ENCODE data around the gene PRTN3. TPM values are rescaled to one million over a fixed set of nuclear protein-coding genes. Genes with fewer than 3 reads are reported as not detected.

PRTN3 gene
- total and polyA plus RNA-seq, 7 experiments from 2014 or later: 2.7 TPM; not detected in 6

DNA sequence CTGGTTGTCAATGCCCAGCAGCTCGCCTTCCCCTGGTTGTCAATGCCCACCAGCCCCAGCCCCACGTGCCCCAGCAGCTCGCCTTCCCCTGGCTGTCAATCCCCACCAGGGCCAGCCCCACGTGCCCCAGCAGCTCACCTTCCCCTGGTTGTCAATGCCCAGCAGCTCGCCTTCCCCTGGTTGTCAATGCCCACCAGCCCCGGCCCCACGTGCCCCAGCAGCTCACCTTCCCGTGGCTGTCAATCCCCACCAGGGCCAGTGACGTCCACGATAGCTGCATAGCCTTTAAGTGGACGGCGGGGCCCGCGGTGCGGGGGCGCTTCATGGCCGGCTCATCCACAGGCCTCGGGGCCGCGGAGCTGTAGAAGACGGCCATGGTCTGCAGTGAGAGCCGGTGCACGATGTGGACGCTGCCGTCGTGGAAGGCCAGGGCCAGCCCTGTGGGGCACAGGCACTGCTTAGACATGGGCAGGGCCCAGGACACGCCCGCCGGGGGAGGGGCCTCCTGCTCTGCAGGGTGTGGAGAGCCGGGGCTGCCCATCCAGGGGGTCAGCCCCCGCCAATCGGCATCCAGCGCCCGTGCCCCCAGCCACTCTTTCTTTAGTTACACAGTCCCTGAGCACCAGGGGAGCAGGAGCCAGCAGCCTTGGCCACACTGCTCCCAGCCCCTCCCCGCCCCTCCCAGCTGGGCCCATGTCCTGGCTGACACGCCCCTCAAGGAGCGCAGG lies 39.1 kb downstream of the PRTN3 start:
- H3K27me3 ChIP-seq (ENCODE audit: control insufficient read depth in 2 of 2, insufficient read depth in 2 of 2, low read length in 2 of 2): no peaks in the 10 kb centered on the region
- Mint-ChIP-seq H3K9me3 (peaks cover 0 to 1% (median 0%) of the 10 kb centered on the region in 11 donors), H3K4me3 (no peak overlapping the region), H3K27ac (peak overlapping the region in 1 of 9 donors; percentile 30), H3K36me3 (peaks cover 0 to 13% (median 4%) of the 10 kb centered on the region in 5 donors), H3K4me1 (peaks cover 0 to 5% (median 3%) of the 10 kb centered on the region in 7 donors), H3K27me3 (no peaks in the 10 kb centered on the region)
- H3K4me3 ChIP-seq (ENCODE audit: low read length): no peak overlapping the region
- no peaks in the 10 kb centered on the region for H3K4me1 ChIP-seq (ENCODE audit: control insufficient read depth in 2 of 2, insufficient read depth in 2 of 2, low read length in 2 of 2)
- ATAC-seq: no peak
- H3K9me3 ChIP-seq (ENCODE audit: control insufficient read depth in 2 of 3, low read length in 3 of 3): no peaks in the 10 kb centered on the region
- POLR2A ChIA-PET: interaction anchor here (1.4 to 2.3 kb wide), 2 partner anchors 13 to 29 kb away, joined by 4 to 9 read pairs; partner anchors contain the start of genes MED16 and RNU6-9
- no peak overlapping the region for H3K27ac ChIP-seq (ENCODE audit: low read depth, low read length)
- CTCF ChIA-PET: interaction anchor here (0.6 to 1.9 kb wide), 3 partner anchors 16 to 743 kb away, joined by 3 to 7 read pairs (median 4); no protein-coding TSS in a partner anchor
- no peak for DNase-seq
- intact Hi-C loops (cut with micrococcal nuclease): no loop called here
- peaks cover 0 to 69% (median 0%) of the 10 kb centered on the region in 3 experiments for H3K36me3 ChIP-seq (ENCODE audit: control insufficient read depth in 2 of 3, insufficient read depth in 3 of 3, low read length in 3 of 3)

- H3K36me3 Mint-ChIP-seq: peaks cover 0 to 13% (median 4%) of the 10 kb centered on the region in 5 donors
- no peak overlapping the region for H3K4me3 ChIP-seq (ENCODE audit: low read length)
- CTCF ChIA-PET: interaction anchor here (1.9 kb wide), 1 partner anchor 18 kb away, joined by 7 read pairs; no protein-coding TSS in a partner anchor
- H3K27ac ChIP-seq (ENCODE audit: low read depth, low read length): no peak overlapping the region
- intact Hi-C loops (cut with micrococcal nuclease): no loop called here
- peaks cover 0 to 1% (median 0%) of the 10 kb centered on the region in 11 donors for H3K9me3 Mint-ChIP-seq
- ATAC-seq (no peak), DNase-seq (no peak)
- H3K36me3 ChIP-seq (ENCODE audit: control insufficient read depth in 2 of 3, insufficient read depth in 3 of 3, low read length in 3 of 3): peaks cover 0 to 73% (median 5%) of the 10 kb centered on the region in 3 experiments
- no peaks in the 10 kb centered on the region for H3K4me1 ChIP-seq (ENCODE audit: control insufficient read depth in 2 of 2, insufficient read depth in 2 of 2, low read length in 2 of 2)
- peak overlapping the region in 1 of 10 donors; percentile 59 for H3K4me3 Mint-ChIP-seq
- no peaks in the 10 kb centered on the region for H3K27me3 ChIP-seq (ENCODE audit: control insufficient read depth in 2 of 2, insufficient read depth in 2 of 2, low read length in 2 of 2)
- peaks cover 0 to 5% (median 3%) of the 10 kb centered on the region in 7 donors for H3K4me1 Mint-ChIP-seq
- H3K27me3 Mint-ChIP-seq: no peaks in the 10 kb centered on the region
- H3K27ac Mint-ChIP-seq: no peak overlapping the region
- POLR2A ChIA-PET: no interaction called here
- no peaks in the 10 kb centered on the region for H3K9me3 ChIP-seq (ENCODE audit: control insufficient read depth in 2 of 3, low read length in 3 of 3)
Observed at GRCh38 chr19:881385-882071, 40.7 kb downstream of the PRTN3 start.

- intact Hi-C loops (cut with micrococcal nuclease): no loop called here
- Mint-ChIP-seq H3K36me3 (peaks cover 0 to 13% (median 4%) of the 10 kb centered on the region in 5 donors), H3K9me3 (peaks cover 0 to 1% (median 0%) of the 10 kb centered on the region in 11 donors), H3K4me3 (no peak overlapping the region), H3K27me3 (no peaks in the 10 kb centered on the region), H3K27ac (no peak overlapping the region), H3K4me1 (peaks cover 0 to 8% (median 3%) of the 10 kb centered on the region in 7 donors)
- Histone ChIP-seq H3K9me3 (ENCODE audit: control insufficient read depth in 2 of 3, low read length in 3 of 3) (no peaks in the 10 kb centered on the region), H3K27ac (ENCODE audit: low read depth, low read length) (no peak overlapping the region), H3K27me3 (ENCODE audit: control insufficient read depth in 2 of 2, insufficient read depth in 2 of 2, low read length in 2 of 2) (no peaks in the 10 kb centered on the region), H3K4me3 (ENCODE audit: low read length) (no peak overlapping the region), H3K36me3 (ENCODE audit: control insufficient read depth in 2 of 3, insufficient read depth in 3 of 3, low read length in 3 of 3) (peaks cover 0 to 86% (median 5%) of the 10 kb centered on the region in 3 experiments), H3K4me1 (ENCODE audit: control insufficient read depth in 2 of 2, insufficient read depth in 2 of 2, low read length in 2 of 2) (no peaks in the 10 kb centered on the region)
- ChIA-PET POLR2A (interaction anchor here (0.7 to 0.8 kb wide), 2 partner anchors 10 to 19 kb away, joined by 3 to 11 read pairs; partner anchors contain the start of genes MED16 and RNU6-9), CTCF (interaction anchor here (0.7 to 1.2 kb wide), 2 partner anchors 10 to 99 kb away, joined by 3 read pairs; partner anchors contain the start of genes MED16 and RNU6-9)
- ATAC-seq (no peak), DNase-seq (no peak)
Observed at GRCh38 chr19:882871-883497, 42.2 kb downstream of the PRTN3 start.

DNA sequence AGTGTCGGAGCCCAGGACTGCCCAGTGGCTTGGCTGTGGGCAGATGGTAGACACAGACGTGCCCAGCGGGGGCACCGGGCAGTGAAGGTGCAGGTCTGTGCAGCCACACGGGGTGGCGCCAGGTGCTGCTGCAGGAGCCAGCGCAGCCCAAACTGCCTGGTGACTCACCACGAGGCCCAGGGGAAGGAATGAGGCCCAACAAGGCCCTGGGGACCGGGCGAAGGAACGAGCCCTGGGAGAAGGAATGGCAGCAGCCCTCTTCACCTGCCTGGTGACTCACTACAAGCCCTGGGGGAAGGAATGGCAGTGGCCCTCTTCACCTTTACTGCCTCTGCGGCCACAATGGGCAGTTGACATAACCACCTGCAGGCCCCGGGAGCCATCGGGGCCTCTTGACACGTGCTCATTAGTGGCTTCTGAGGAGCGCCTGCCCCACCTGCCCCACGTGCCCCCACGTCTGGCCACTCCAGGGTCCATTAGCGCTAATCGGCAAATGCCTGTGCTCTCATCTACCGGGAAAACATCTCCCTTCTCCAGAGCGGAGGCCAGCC lies 42.9 kb downstream of the PRTN3 start:
- Histone ChIP-seq H3K4me1 (ENCODE audit: control insufficient read depth in 2 of 2, insufficient read depth in 2 of 2, low read length in 2 of 2) (no peaks in the 10 kb centered on the region), H3K4me3 (ENCODE audit: low read length) (no peak overlapping the region), H3K27ac (ENCODE audit: low read depth, low read length) (no peak overlapping the region), H3K27me3 (ENCODE audit: control insufficient read depth in 2 of 2, insufficient read depth in 2 of 2, low read length in 2 of 2) (no peaks in the 10 kb centered on the region), H3K36me3 (ENCODE audit: control insufficient read depth in 2 of 3, insufficient read depth in 3 of 3, low read length in 3 of 3) (peaks cover 0 to 89% (median 5%) of the 10 kb centered on the region in 3 experiments), H3K9me3 (ENCODE audit: control insufficient read depth in 2 of 3, low read length in 3 of 3) (no peaks in the 10 kb centered on the region)
- ChIA-PET CTCF (interaction anchor here (1.2 kb wide), 1 partner anchor 9 kb away, joined by 3 read pairs; the partner anchor contains the start of genes MED16 and RNU6-9), POLR2A (no interaction called here)
- no peak for ATAC-seq
- Mint-ChIP-seq H3K4me3 (peak overlapping the region in 1 of 10 donors; percentile 53), H3K9me3 (peaks cover 0 to 1% (median 0%) of the 10 kb centered on the region in 11 donors), H3K27me3 (no peaks in the 10 kb centered on the region), H3K27ac (peak overlapping the region in 1 of 9 donors; percentile 34), H3K4me1 (peaks cover 0 to 10% (median 4%) of the 10 kb centered on the region in 7 donors), H3K36me3 (peaks cover 0 to 13% (median 4%) of the 10 kb centered on the region in 5 donors)
- intact Hi-C loops (cut with micrococcal nuclease): no loop called here
- no peak for DNase-seq

GRCh38 chr19:884420-885211 lies 43.8 kb downstream of the PRTN3 start:
- ChIA-PET CTCF (no interaction called here), POLR2A (no interaction called here)
- Histone ChIP-seq H3K4me1 (ENCODE audit: control insufficient read depth in 2 of 2, insufficient read depth in 2 of 2, low read length in 2 of 2) (no peaks in the 10 kb centered on the region), H3K36me3 (ENCODE audit: control insufficient read depth in 2 of 3, insufficient read depth in 3 of 3, low read length in 3 of 3) (peaks cover 0 to 93% (median 5%) of the 10 kb centered on the region in 3 experiments), H3K27me3 (ENCODE audit: control insufficient read depth in 2 of 2, insufficient read depth in 2 of 2, low read length in 2 of 2) (no peaks in the 10 kb centered on the region), H3K27ac (ENCODE audit: low read depth, low read length) (no peak overlapping the region), H3K4me3 (ENCODE audit: low read length) (no peak overlapping the region), H3K9me3 (ENCODE audit: control insufficient read depth in 2 of 3, low read length in 3 of 3) (no peaks in the 10 kb centered on the region)
- DNase-seq (no peak), ATAC-seq (no peak)
- H3K9me3 Mint-ChIP-seq: peaks cover 0 to 1% (median 0%) of the 10 kb centered on the region in 11 donors
- peaks cover 0 to 12% (median 4%) of the 10 kb centered on the region in 5 donors for H3K36me3 Mint-ChIP-seq
- H3K4me3 Mint-ChIP-seq: no peak overlapping the region
- H3K27me3 Mint-ChIP-seq: no peaks in the 10 kb centered on the region
- intact Hi-C loops (cut with micrococcal nuclease): no loop called here
- no peak overlapping the region for H3K27ac Mint-ChIP-seq
- peaks cover 0 to 8% (median 7%) of the 10 kb centered on the region in 7 donors for H3K4me1 Mint-ChIP-seq

All from naive thymus-derived CD4-positive, alpha-beta T cell (primary cell).